GM19239 (cell line): ENCODE results near the gene LPGAT1.
A peak's percentile ranks its signal among the peaks of the same experiment; 100 is the strongest.
"Not testable (repeated sequence)": the region's sequence is repeated elsewhere in the genome, so short reads cannot be mapped to it uniquely, and the experiment has no call there.

Experiments
- DNase-seq: peaks from one replicate; pipeline ENCODE4 v3.0.0; 2011; ENCODE audit warnings: low spot score; ENCODE audit not compliant: insufficient read length
- FAIRE-seq: peaks from 2 replicates; lab custom pipeline; 2011; peaks lifted over from hg19 to GRCh38; lab: Jason Lieb, UNC

The LPGAT1 gene

GRCh38 chr1:211713231-211713630 is 117.3 kb downstream of the LPGAT1 start:
- FAIRE-seq (no peak), DNase-seq (no peak)

GRCh38 chr1:211711315-211711705 is 119.3 kb downstream of the LPGAT1 start:
- FAIRE-seq = no peak

GRCh38 chr1:211710566-211711314 is 119.8 kb downstream of the LPGAT1 start:
- no peak for FAIRE-seq

More at GRCh38 chr1:211711315-211711705, 119.3 kb downstream of the LPGAT1 start:
- DNase-seq = no peak

GRCh38 chr1:211708926-211709325 is 121.6 kb downstream of the LPGAT1 start:
- DNase-seq (no peak), FAIRE-seq (no peak)

More at GRCh38 chr1:211710566-211711314, 119.8 kb downstream of the LPGAT1 start:
- DNase-seq = no peak

DNA sequence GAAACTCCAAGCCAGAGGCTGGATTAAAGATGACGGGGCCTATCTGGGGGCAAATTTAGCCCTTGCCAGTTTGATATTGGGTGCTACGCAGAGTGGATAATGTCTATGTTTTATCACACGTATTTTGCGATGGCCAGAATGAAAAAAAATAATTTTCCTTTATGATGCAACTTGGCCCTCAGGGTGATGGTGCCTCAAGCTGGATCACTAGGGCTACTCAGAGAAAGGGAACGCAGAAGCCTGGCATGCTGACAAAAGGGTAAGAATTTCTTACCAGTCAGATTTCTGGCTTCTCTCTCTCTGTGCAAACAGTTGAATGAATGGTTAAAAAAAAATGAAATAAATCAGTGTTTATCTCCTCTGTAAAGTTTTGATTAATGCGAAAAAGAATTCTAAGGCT is 122.6 kb downstream of the LPGAT1 start:
- FAIRE-seq (no peak), DNase-seq (no peak)

DNA sequence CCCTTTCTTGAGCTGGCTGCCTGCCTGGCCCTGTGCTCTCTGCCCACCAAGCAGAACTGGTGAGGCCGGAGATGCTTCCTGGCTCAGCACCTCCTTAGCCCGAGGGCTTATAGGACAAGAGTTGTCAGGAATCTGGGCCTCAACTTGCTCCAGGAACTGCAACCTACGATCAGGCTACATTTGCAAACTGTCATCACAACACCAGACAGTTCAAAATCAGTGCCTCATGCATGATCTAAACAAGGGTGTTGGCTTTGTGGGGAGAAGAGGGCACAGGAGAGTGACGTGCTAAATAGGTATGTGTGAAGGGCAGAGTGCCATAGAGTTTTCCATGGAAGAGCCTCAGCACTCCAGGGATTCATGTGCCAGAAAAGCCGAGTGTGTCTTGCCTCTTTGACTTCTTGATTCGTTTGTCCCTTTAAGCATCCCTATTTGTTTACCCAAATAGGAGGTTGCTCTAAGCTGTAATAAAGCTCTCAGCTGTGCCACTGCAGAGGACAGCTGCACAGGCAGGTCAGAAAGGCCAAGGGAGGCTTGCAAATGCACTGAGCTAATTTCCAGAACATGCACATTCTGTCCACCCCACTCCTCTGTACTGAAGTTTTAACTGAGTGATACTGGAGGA is 125.0 kb downstream of the LPGAT1 start:
- FAIRE-seq (no peak), DNase-seq (no peak)

DNA sequence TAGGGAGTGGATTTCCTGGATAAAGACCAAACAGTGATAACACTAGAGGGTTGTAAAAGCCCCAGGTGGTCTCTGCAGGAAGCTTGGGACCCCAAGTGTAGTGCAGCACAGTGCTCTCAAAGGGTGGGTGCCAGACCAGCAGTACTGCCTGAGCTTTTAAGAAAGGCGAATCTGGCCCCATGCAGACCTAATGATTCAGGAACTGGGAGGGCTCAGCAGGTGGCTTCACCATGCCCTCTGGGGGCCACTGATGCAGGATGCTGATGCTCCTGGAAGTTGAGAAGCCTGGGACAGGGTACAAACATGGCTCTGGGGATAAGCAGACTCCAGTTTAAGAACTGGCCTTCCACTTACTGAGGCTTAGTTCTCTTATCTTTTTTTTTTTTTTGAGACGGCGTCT is 126.0 kb downstream of the LPGAT1 start:
- DNase-seq (no peak), FAIRE-seq (no peak)

DNA sequence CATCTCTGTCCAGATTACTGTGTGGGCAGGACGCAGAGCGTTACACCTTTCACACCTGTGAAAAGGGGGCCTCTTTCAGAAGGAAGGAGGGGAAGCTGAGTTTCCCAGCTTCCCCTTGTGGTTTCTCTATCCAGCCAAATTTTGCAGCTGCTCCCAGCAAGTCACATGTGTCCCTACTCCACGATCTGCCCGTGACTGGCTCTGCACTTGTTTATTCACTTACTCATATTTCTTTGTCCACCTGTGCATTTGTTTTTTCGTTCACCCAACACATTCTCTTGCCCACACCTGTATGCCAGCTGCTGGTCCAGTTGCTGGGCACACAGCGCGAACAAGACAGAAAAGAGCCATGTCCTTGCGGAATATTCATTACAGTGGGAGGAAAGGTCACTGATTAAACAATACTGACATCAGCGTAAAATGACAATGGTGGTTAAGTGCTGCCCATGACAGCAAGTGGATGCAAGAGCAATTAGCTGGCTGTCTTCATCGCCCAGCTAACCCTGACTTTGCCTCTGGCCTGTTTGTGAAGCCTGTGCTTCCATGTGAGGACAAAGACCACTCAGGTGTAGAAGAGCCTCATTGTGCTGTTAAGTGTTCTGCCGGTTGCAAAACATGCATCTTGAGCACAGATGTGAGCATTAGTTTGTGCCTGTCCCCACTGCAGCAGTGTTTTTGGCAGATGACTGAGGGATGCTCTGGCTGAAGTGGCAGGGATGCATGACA is 126.6 kb downstream of the LPGAT1 start:
- DNase-seq = no peak

DNA sequence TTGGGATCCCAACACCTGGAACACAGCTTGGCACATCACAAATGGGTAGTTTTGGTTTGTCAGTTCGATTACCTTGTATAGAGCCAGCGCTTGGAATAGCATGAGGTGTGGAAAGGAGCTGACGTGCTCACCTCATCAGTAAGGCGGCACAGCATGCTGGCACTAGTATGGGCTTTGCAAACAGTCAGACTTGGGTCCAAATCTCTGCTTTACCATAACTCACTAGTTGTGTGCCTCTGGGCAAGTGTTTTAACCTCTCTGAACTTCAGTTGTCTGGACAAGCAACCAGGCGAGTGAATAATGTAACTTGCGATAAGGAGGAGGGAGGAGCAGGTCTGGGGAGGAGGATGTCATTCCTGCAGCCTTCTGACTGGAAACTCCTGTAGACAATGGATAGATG is 128.8 kb downstream of the LPGAT1 start:
- FAIRE-seq (no peak), DNase-seq (no peak)

More for the DNA sequence above, 126.6 kb downstream of the LPGAT1 start:
- FAIRE-seq = no peak

- no peak for FAIRE-seq
- DNase-seq = no peak
These were observed 131.5 kb downstream of the LPGAT1 start for GRCh38 chr1:211699059-211699458.

- DNase-seq = peak; percentile 62
- peak; percentile 91 for FAIRE-seq
These were observed 132.2 kb downstream of the LPGAT1 start for GRCh38 chr1:211698161-211699026.

DNA sequence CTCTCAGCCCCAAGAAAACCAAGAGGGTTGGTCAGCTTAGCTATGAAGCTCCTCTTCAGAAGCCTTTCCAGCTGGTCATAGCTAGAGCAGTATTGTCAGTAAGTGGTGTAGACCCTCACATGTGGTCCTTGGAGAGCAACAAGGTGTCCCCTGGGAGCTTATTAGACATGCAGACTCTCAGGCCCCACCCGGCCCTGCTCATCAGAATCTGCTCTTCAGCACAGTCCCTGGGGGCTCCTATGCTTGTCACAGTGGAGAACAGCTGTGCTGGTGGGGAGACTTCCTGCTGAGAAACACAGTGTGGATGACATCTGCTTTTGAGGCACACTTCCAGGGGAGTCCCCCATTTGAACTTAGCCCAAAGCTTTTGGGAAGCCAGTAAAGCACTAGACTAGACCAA is 133.2 kb downstream of the LPGAT1 start:
- FAIRE-seq (peak; percentile 98), DNase-seq (peak; percentile 31)

GRCh38 chr1:211695135-211695816 is 135.3 kb downstream of the LPGAT1 start:
- FAIRE-seq (peak; percentile 92), DNase-seq (no peak)

DNA sequence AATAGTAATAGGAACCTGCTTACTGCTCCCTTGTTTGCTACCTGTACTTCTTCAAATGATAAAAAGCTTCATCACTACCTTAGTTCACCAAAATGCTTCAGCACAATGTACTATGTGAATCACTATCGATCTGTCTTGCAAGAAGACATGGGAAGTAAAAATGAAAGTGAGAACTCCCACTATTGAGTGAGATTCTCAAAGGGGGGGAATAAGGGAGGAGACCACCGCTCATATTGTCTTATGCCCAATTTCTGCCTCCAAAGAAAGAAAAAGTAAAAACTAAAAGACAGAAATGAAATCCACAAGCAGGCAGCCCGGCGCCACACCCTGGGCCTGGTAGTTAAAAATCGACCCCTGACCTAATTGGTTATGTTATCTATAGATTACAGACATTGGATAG is 136.7 kb downstream of the LPGAT1 start:
- FAIRE-seq, DNase-seq: not testable (repeated sequence)
